Skin of body (tissue), 2 donors: ENCODE results near the gene CLINT1. TPM values are rescaled to one million over a fixed set of nuclear protein-coding genes. Genes with fewer than 3 reads are reported as not detected.

Experiments used
- DNase-seq: peaks from one replicate; lab custom pipeline; 2025; lab: John Stamatoyannopoulos, UW
- total RNA-seq: library from RNA; depleted of rRNA; stranded (reverse); fragments of >200 nt; gene quantifications from one replicate; pipeline ENCODE4 v1.2.3, GENCODE V29; 2014

Gene CLINT1
- total RNA-seq, 1 donor from 2014 or later, result 97.0 TPM

GRCh38 chr5:157761690-157762621, 97.0 kb downstream of the CLINT1 start:
- DNase-seq, result peak; percentile 29

GRCh38 chr5:157758706-157759105, 100.2 kb downstream of the CLINT1 start:
- DNase-seq, result no peak

GRCh38 chr5:157756122-157756521, 102.8 kb downstream of the CLINT1 start:
- DNase-seq, result no peak

- DNase-seq, result no peak
These were observed 108.6 kb downstream of the CLINT1 start for GRCh38 chr5:157750320-157750719.

GRCh38 chr5:157749462-157749799, 109.5 kb downstream of the CLINT1 start:
- no peak for DNase-seq

GRCh38 chr5:157748760-157749461, 110.0 kb downstream of the CLINT1 start:
- DNase-seq, result no peak

- DNase-seq, result no peak
These were observed 110.9 kb downstream of the CLINT1 start for GRCh38 chr5:157747766-157748700.

GRCh38 chr5:157747173-157747740, 111.7 kb downstream of the CLINT1 start:
- no peak for DNase-seq

- no peak for DNase-seq
These were observed 113.9 kb downstream of the CLINT1 start for GRCh38 chr5:157745041-157745456.

GRCh38 chr5:157744051-157745011, 114.6 kb downstream of the CLINT1 start:
- DNase-seq, result no peak

GRCh38 chr5:157743163-157744050, 115.5 kb downstream of the CLINT1 start, which contains the start of gene LSM11:
Gene LSM11, plus strand, starts transcription at chr5:157743712. Its CDS starts 39 bp downstream, at chr5:157743751.
- peak; percentile 79 for DNase-seq

- DNase-seq, result no peak
These were observed 117.8 kb downstream of the CLINT1 start for GRCh38 chr5:157741131-157741530.

GRCh38 chr5:157740229-157740610, 118.7 kb downstream of the CLINT1 start:
- DNase-seq, result no peak

- DNase-seq, result no peak
These were observed 119.3 kb downstream of the CLINT1 start for GRCh38 chr5:157739388-157740228.

- DNase-seq, result no peak
These were observed 123.0 kb downstream of the CLINT1 start for GRCh38 chr5:157735991-157736390.
